ENCODE results near the gene STAT5A. TPM values are rescaled to one million over a fixed set of nuclear protein-coding genes. Genes with fewer than 3 reads are reported as not detected.
"Not testable (repeated sequence)": the region's sequence is repeated elsewhere in the genome, so short reads cannot be mapped to it uniquely, and the experiment has no call there.

The STAT5A gene
- 10 to 100 TPM in 1 of 8 experiments, 1 to 10 TPM in 6, under 1 TPM in 1; 0.93 to 12.0 (median 3.0) TPM for total RNA-seq

GRCh38 chr17:42287977-42288802 is at the start of gene STAT5A:
Gene STAT5A, plus strand, starts transcription at chr17:42288498. Its CDS starts 914 bp downstream, at chr17:42289412.
- 13 to 100% (median 42%) methylated on average over 1 to 17 of the region's 88 CpGs; no CpG with 5 or more reads in 6 of the 10 experiments for WGBS, 10 experiments
- Histone ChIP-seq H3K4me3 (peak within 1 kb of the TSS; percentile 21 to 35 (median 32)), H3K27ac (peak within 1 kb of the TSS in 1 of 2 donors; percentile 71), H3K4me1 (replicated peaks in 1 of 2) (peaks cover 0 to 16% of the 10 kb centered on the region in 2 donors)
- peak; percentile 79 to 96 (median 92) for ATAC-seq (replicated peaks in 6 of 8)
- in situ Hi-C loops (cut with MboI; ENCODE audit: low pct_unique_long_range_greater_than_20kb in 2 of 9, low sequenced_read_pairs in 9 of 9, unreplicated experiment in 9 of 9), result no loop called here

- H3K4me3 ChIP-seq; in situ Hi-C loops (cut with MboI; ENCODE audit: low pct_unique_long_range_greater_than_20kb in 2 of 9, low sequenced_read_pairs in 9 of 9, unreplicated experiment in 9 of 9); ATAC-seq (replicated peaks in 6 of 8); H3K4me1 ChIP-seq (replicated peaks in 1 of 2); H3K27ac ChIP-seq: not testable (repeated sequence)
- 67 to 100% (median 99%) methylated on average over 1 to 5 of the region's 7 CpGs; no CpG with 5 or more reads in 2 of the 10 experiments for WGBS, 10 experiments
These were observed 48.7 kb upstream of the STAT5A start for GRCh38 chr17:42239576-42239975.

GRCh38 chr17:42240201-42240600 is 48.1 kb upstream of the STAT5A start:
- Histone ChIP-seq H3K4me1 (replicated peaks in 1 of 2) (peaks cover 0 to 9% of the 10 kb centered on the region in 2 donors), H3K27ac (no peak overlapping the region), H3K4me3 (no peak overlapping the region)
- in situ Hi-C loops (cut with MboI; ENCODE audit: low pct_unique_long_range_greater_than_20kb in 2 of 9, low sequenced_read_pairs in 9 of 9, unreplicated experiment in 9 of 9), result no loop called here
- peak in 3 of 8 experiments; percentile 23 to 88 (median 38) for ATAC-seq (replicated peaks in 6 of 8)
- 28 to 100% (median 89%) methylated on average over 4 to 5 of the region's 5 CpGs for WGBS, 10 experiments

- in situ Hi-C loops (cut with MboI; ENCODE audit: low pct_unique_long_range_greater_than_20kb in 2 of 9, low sequenced_read_pairs in 9 of 9, unreplicated experiment in 9 of 9); H3K4me1 ChIP-seq (replicated peaks in 1 of 2); ATAC-seq (replicated peaks in 6 of 8); H3K27ac ChIP-seq; H3K4me3 ChIP-seq: not testable (repeated sequence)
- WGBS, 10 experiments, result 60 to 100% (median 86%) methylated on average over 1 to 4 of the region's 4 CpGs; no CpG with 5 or more reads in 1 of the 10 experiments
These were observed 47.4 kb upstream of the STAT5A start for GRCh38 chr17:42240863-42241262.

GRCh38 chr17:42241871-42242270 is 46.4 kb upstream of the STAT5A start:
- Histone ChIP-seq H3K4me1 (replicated peaks in 1 of 2) (peaks cover 0 to 9% of the 10 kb centered on the region in 2 donors), H3K27ac (no peak overlapping the region), H3K4me3 (no peak overlapping the region)
- in situ Hi-C loops (cut with MboI; ENCODE audit: low pct_unique_long_range_greater_than_20kb in 2 of 9, low sequenced_read_pairs in 9 of 9, unreplicated experiment in 9 of 9), result no loop called here
- WGBS, 10 experiments, result 80 to 100% (median 93%) methylated on average over 1 of the region's 1 CpG; no CpG with 5 or more reads in 3 of the 10 experiments
- peak in 3 of 8 experiments; percentile 36 to 48 (median 45) for ATAC-seq (replicated peaks in 6 of 8)

- in situ Hi-C loops (cut with MboI; ENCODE audit: low pct_unique_long_range_greater_than_20kb in 2 of 9, low sequenced_read_pairs in 9 of 9, unreplicated experiment in 9 of 9), result no loop called here
- no peak overlapping the region for H3K27ac ChIP-seq
- H3K4me3 ChIP-seq, result no peak overlapping the region
- WGBS, 10 experiments, result 40 to 100% (median 88%) methylated on average over 1 to 5 of the region's 5 CpGs; no CpG with 5 or more reads in 2 of the 10 experiments
- H3K4me1 ChIP-seq (replicated peaks in 1 of 2), result peaks cover 2 to 9% of the 10 kb centered on the region in 2 donors
- no peak for ATAC-seq (replicated peaks in 6 of 8)
These were observed 44.8 kb upstream of the STAT5A start for GRCh38 chr17:42243493-42243982.

GRCh38 chr17:42244116-42244515 is 44.2 kb upstream of the STAT5A start:
- H3K27ac ChIP-seq; ATAC-seq (replicated peaks in 6 of 8); H3K4me3 ChIP-seq; in situ Hi-C loops (cut with MboI; ENCODE audit: low pct_unique_long_range_greater_than_20kb in 2 of 9, low sequenced_read_pairs in 9 of 9, unreplicated experiment in 9 of 9); H3K4me1 ChIP-seq (replicated peaks in 1 of 2): not testable (repeated sequence)
- WGBS, 10 experiments, result 89 to 100% (median 98%) methylated on average over 2 to 3 of the region's 3 CpGs; no CpG with 5 or more reads in 4 of the 10 experiments

- H3K27ac ChIP-seq; in situ Hi-C loops (cut with MboI; ENCODE audit: low pct_unique_long_range_greater_than_20kb in 2 of 9, low sequenced_read_pairs in 9 of 9, unreplicated experiment in 9 of 9): not testable (repeated sequence)
- WGBS, 10 experiments, result 86 to 100% (median 96%) methylated on average over 3 to 5 of the region's 11 CpGs; no CpG with 5 or more reads in 7 of the 10 experiments
These were observed 43.1 kb upstream of the STAT5A start for GRCh38 chr17:42245183-42245582.

GRCh38 chr17:42246515-42246914 is 41.8 kb upstream of the STAT5A start:
- in situ Hi-C loops (cut with MboI; ENCODE audit: low pct_unique_long_range_greater_than_20kb in 2 of 9, low sequenced_read_pairs in 9 of 9, unreplicated experiment in 9 of 9), result no loop called here
- no peak for ATAC-seq (replicated peaks in 6 of 8)
- Histone ChIP-seq H3K4me3 (no peak overlapping the region), H3K27ac (no peak overlapping the region), H3K4me1 (replicated peaks in 1 of 2) (peaks cover 7 to 8% of the 10 kb centered on the region in 2 donors)
- WGBS, 10 experiments, result 72 to 100% (median 93%) methylated on average over 2 to 7 of the region's 7 CpGs; no CpG with 5 or more reads in 2 of the 10 experiments

More at GRCh38 chr17:42245183-42245582, 43.1 kb upstream of the STAT5A start:
- H3K4me3 ChIP-seq; H3K4me1 ChIP-seq (replicated peaks in 1 of 2); ATAC-seq (replicated peaks in 6 of 8): not testable (repeated sequence)

GRCh38 chr17:42247734-42248133 is 40.6 kb upstream of the STAT5A start:
- in situ Hi-C loops (cut with MboI; ENCODE audit: low pct_unique_long_range_greater_than_20kb in 2 of 9, low sequenced_read_pairs in 9 of 9, unreplicated experiment in 9 of 9), result no loop called here
- Histone ChIP-seq H3K27ac (no peak overlapping the region), H3K4me1 (replicated peaks in 1 of 2) (peaks cover 0 to 7% of the 10 kb centered on the region in 2 donors), H3K4me3 (no peak overlapping the region)
- ATAC-seq (replicated peaks in 6 of 8), result no peak
- 80 to 100% (median 97%) methylated on average over 1 to 5 of the region's 5 CpGs; no CpG with 5 or more reads in 3 of the 10 experiments for WGBS, 10 experiments

GRCh38 chr17:42248351-42249179 is 39.7 kb upstream of the STAT5A start:
- Histone ChIP-seq H3K4me3 (no peak overlapping the region), H3K4me1 (replicated peaks in 1 of 2) (peaks cover 0 to 7% of the 10 kb centered on the region in 2 donors), H3K27ac (peak overlapping the region; percentile 25 to 44)
- in situ Hi-C loops (cut with MboI; ENCODE audit: low pct_unique_long_range_greater_than_20kb in 2 of 9, low sequenced_read_pairs in 9 of 9, unreplicated experiment in 9 of 9), result no loop called here
- ATAC-seq (replicated peaks in 6 of 8), result peak; percentile 52 to 94 (median 82)
- 9 to 86% (median 69%) methylated on average over 1 to 13 of the region's 13 CpGs for WGBS, 10 experiments

- Histone ChIP-seq H3K4me3 (no peak overlapping the region), H3K27ac (no peak overlapping the region), H3K4me1 (replicated peaks in 1 of 2) (peaks cover 0 to 7% of the 10 kb centered on the region in 2 donors)
- 73 to 98% (median 86%) methylated on average over 1 to 13 of the region's 14 CpGs for WGBS, 10 experiments
- in situ Hi-C loops (cut with MboI; ENCODE audit: low pct_unique_long_range_greater_than_20kb in 2 of 9, low sequenced_read_pairs in 9 of 9, unreplicated experiment in 9 of 9), result no loop called here
- ATAC-seq (replicated peaks in 6 of 8), result no peak
These were observed 38.4 kb upstream of the STAT5A start for GRCh38 chr17:42249681-42250446.

Measured in motor neuron (in vitro differentiated cells).